GM19025 (cell line): Measurements from ENCODE around the gene PSENEN.
A peak's percentile ranks its signal among the peaks of the same experiment; 100 is the strongest.

ENCODE experiments used
- ATAC-seq: cut with Tn5 transposase; IDR thresholded peaks from one replicate; pipeline ENCODE4 v1.9.1; 2021; ENCODE audit warnings: mild to moderate bottlenecking, low read depth, moderate library complexity; ENCODE audit not compliant: unreplicated experiment

The PSENEN gene

DNA sequence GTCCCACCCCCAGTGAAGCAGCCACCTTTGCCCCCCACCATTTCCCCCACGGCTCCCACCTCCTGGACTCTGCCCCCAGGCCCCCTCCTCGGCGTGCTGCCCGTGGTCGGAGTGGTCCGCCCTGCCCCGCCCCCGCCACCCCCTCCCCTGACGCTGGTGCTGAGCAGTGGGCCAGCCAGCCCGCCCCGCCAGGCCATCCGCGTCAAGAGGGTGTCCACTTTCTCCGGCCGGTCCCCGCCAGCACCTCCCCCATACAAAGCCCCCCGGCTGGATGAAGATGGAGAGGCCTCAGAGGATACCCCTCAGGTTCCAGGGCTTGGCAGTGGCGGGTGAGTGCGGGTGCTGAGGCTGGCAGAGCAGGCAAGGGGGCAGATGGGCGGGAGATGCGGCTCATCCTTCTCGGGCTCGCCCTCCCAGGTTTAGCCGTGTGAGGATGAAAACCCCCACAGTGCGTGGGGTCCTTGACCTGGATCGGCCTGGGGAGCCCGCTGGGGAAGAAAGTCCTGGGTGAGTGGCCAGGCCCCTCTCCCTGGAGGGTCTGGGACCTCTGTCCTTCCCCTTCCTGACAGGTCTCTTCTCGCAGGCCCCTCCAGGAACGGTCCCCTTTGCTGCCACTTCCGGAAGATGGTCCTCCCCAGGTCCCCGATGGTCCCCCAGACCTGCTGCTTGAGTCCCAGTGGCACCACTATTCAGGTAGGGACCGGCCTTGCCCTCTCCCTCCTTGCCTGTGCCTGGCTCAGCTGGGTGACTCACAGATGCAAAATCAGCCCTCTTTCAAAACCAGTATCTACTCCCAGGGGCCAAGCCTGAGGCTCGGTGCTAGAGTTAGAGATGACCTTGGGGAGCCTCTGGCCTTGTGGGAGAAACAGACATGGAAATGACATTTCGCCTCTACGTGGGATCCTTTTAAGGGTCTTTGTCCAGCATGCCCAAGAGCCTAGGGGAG is 12.0 kb upstream of the PSENEN start:
- no peak for ATAC-seq

DNA sequence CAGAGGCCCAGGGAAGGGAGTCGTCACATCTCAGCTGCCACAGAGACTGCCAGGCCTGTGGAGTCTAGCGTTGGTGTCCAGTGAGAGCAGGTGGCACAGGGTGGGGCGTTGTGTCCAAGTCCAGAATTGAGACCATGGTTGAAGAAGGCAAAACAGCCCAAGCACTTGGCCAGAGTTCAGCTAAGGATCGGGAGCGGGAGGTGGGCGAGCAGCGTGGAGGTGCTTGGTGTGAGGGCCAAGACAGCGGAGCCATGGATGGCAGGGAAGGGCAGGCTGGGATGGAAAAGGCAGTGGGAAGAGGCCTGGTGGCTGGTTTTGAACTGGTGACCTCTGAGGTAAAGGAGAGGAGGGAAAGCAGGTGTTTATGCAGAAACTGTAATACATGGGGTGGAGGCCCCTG is 11.2 kb upstream of the PSENEN start:
- no peak for ATAC-seq

DNA sequence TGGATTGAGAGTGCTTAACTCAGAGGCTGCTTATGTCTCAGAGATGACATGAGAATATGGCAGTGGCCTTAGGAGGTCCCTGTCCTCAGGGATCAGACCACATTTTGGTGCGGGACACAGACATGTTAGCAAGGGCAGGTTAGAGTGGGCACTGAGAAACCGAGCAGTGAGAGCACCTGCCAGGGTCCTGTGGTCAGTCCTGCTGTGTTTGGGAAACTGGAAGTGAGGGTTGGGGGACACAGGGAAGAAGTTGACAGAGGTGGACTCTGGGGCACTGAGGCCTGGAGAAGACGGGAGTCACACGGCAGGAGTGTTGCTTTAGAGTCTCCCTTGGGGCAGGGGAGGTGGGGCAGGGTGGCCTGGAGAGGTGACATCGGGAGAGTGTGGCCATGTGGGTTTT is 10.6 kb upstream of the PSENEN start:
- ATAC-seq = no peak

DNA sequence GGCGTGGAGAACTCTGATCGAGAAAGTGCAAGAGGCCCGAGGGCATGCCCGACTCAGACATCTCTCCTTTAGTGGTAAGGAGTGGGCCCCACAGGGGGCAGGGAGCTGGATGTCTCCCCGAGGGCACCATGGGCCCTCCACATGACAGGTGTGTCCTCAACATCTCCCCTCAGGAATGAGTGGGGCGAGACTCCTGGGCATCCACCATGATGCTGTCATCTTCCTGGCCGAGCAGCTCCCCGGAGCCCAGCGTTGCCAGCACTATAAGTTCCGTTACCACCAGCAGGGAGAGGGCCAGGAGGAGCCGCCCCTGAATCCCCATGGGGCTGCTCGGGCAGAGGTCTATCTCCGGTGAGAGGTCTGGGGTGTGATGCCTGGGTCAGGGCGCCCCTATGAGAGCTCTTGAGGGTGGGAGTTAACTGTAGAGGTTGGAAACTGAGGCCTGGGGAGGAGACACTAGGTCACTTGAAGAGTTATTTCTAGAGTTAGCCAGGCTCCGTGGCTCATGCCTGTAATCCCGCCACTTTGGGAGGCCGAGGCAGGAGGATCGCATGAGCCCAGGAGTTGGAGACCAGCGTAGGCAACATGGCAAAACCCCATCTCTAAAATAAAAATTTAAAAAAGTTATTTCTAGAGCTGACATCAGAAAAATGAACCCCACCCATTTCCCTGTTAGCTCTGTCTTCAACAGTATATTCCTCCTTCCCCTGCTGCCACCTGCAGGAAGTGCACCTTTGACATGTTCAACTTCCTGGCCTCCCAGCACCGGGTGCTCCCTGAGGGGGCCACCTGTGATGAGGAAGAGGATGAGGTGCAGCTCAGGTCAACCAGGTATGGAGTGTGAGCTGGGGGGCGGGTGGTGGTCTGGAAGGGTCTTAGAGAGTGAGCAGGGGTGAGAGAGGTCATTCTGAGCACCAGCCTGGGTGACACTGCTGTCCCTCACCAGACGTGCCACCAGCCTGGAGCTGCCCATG is 8.3 kb upstream of the PSENEN start:
- no peak for ATAC-seq

DNA sequence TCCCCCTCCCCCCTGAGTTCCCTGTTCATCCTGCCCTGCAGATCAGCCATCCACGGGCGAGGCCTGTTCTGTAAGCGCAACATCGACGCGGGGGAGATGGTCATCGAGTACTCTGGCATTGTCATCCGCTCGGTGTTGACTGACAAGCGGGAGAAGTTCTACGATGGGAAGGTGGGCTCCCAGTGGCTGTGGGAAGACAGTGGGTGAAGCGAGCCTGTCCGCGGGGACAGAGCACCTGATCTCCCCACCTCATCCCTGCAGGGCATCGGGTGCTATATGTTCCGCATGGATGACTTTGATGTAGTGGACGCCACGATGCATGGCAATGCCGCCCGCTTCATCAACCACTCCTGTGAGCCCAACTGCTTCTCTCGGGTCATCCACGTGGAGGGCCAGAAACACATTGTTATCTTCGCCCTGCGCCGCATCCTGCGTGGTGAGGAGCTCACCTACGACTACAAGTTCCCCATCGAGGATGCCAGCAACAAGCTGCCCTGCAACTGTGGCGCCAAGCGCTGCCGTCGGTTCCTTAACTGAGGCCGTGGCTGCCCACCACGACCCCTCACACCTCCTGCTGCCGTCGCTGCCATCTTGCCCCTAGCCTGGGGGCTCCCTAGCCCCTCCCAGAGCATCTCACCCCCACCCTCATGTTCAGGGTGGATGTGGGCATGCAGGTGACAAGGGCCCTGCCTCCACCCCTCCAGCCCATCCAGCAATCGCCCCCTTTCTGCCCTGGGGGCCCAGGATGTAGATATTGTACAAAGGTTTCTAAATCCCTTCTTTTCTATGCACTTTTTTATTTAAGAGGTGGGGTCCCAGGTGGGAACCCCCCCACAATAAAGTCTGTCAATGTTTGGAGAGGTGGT is 7.2 kb upstream of the PSENEN start:
- no peak for ATAC-seq

DNA sequence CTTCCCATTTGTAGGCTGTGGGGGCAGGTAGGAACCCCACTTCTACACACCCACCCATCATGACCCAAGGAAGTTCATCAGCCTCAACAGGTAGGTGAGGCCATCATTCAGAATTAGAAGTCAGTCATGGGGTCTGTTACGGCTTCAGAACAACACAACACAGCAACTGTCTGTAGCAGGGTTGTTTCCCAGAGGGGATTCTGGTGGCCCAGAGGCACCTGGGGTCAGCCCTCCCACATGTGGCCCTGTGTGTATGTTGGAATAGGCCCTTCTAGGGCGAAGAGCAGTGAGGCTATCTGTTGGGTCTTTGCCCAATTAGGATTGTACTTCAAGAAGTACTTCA is 6.6 kb upstream of the PSENEN start:
- no peak for ATAC-seq

DNA sequence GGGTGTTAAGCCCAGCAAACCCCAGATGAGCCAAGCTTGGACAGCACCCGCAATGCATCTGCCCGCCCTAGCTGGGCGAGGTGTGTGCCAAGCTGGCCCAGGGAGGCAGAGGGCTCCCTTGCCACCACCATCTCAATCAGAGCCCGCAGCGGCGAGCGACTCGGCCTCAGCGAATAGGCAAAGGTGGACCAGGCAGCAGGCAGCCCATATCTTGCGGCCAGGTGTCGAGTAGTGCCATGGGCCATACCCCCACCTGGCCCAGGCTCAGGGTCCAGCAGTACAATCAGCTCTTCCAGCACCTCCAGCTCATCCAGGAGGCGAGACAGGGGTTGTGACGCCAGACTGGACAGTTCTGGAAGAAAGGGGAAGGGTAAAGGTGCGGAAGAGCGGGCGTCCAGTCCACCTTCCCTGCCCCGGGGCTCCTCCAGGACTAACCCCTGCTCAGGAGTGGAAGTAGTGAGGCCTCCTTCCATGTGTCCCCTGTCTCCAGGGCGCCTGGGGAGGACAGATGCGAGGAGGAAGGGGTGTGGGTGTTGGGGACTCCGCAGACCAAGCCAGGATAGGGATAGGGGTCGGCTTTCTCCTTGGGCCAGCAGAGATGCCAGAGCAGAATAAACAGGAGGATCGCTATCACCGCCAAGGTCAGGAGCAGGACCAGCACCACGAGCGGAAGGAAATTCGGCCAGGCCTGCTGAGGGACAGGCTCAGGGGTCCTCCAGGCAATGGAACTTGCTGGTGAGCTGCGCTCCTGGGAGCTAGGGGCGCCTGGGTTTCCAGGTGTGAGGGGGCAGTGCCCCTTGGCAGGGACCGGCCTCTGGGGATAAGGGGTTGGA is 6.0 kb upstream of the PSENEN start:
- ATAC-seq = no peak

DNA sequence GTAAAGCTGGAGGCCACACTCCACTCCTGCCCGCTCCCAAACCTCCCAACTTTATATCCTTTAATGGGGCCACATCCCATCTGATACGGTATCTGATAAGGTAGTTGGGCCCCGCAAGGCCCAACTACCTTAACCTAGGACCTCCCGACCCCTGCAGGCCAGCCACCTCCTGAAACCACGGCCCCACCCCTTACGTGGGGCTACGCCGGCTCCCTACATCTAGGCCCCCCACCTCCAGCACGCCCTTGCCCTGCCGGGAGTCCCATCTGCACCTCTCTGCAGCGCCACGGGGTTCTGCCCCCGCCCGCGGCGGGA is 5.4 kb upstream of the PSENEN start:
- peak; percentile 20 for ATAC-seq

DNA sequence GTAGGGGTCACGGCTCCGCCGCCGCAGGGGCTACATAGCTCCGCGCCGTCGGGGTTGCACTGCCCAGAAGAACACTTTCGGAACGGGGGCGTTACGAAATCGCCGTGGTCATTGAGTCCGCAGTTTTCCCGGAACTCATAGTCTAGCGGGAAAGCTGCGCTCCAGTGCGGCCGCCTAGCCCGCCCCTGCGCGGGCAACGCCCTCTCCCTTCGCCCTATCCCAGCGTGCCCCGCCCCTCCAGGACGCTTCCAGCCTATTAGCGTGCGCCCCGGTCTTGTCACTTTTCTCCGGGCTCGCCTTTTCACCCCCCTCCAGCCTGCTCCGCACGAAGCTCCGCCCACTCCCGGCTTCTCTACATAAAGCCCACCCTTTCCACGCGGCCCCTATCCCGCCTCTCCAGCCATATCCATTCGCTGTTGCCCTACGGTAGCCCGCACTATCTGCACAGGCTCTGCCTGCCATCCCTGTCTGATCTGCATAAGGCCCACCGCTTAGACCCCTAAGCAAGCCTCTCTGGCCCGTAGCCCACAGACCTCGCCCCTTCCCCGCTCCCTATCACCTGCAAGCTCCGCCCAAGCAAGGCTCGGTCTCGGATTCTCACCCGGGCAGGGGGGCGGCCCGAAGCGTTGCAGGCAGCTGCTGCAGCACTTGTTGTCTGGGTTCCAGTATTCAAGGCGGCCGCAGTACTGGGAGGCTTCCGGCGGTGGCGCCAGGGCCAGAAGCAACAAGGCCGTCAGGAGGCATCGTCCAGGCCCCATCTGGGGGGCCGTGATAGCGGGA is 4.8 kb upstream of the PSENEN start:
- peak; percentile 63 for ATAC-seq

DNA sequence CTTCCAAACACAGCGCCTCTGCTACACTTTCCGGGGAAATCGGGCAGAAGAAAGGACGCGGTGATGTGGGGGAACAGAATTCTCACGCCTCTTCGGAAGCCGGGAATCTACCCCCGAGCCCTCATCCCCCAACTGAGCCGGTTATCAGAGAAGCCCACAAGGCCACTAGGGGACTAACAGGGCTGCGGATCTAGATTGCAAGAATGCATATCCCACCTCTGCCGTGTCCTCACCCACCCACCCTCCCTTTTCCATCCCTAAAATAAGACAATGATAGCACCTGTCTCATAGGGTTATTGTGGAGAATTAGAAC is 4.3 kb upstream of the PSENEN start:
- ATAC-seq = no peak

DNA sequence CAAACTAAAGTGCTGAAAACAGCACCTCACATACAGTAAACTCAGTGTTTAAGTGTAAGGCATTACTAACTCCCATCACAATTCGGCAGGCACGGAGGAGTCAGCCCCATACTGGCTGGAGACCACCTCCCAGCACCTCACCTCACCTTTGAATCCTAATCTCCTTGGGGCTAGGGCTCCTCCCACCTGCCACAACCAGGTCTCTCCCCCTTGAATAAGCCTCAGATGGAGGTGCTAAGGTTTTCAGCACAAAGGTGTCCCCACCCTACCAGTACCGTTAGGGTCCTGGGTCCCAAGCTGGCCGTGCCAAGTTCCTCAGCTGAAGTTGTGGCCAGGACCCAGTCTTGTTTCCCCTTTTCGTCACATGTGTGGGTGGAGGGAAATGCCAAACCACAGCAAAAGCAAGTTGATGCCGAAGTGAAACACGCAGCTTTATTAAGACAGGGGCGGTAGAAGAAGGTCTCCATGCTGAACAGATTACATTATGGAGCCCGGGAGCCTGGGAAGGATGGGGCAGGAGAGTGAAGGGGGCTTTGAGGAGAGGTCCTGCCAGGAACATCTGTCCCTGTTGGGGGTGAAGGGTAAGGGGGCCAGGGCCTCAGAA is 3.2 kb upstream of the PSENEN start, which contains the start of gene IGFLR1:
Gene IGFLR1 (minus strand): TSS at position 332 of the 604 bp plus-strand sequence. CDS start 1,272 bp downstream, outside the sequence.
- no peak for ATAC-seq

DNA sequence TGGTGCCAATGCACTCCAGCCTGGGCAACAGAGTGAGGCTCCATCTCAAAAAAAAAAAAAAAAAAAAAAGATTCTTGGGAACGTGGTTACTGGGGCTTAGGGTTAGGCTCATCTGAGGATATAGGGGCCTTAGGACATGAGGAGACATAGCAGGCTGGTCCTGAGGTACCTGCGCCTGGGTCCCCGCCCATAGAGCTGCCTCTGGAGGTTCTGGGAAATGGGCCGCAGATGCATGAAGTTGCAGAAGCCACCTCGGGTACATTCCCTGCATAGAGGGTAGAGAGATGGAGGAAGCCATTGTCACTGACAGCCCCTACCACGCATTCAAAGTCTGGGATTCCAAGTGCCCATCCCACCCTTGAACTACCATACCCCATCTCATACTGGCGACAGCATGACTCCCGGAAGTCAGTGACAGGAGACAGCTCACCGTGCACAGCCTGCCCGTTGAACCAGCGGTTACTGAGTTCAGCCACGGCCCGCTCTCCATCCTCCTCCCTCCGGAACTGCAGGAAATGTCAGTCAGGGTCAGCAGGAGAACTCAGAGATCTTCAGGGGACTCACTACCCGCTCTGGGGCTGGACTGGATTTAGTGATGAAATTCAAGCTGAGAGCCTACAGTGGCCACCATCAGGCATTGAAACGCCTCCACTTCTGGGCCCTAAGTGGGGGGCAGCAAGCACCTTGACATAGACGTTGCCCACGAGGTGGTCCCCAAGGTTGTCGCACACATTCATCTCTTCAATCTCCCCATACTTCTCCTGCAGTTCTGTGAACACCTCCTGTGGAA is 1.6 kb upstream of the PSENEN start:
- no peak for ATAC-seq

DNA sequence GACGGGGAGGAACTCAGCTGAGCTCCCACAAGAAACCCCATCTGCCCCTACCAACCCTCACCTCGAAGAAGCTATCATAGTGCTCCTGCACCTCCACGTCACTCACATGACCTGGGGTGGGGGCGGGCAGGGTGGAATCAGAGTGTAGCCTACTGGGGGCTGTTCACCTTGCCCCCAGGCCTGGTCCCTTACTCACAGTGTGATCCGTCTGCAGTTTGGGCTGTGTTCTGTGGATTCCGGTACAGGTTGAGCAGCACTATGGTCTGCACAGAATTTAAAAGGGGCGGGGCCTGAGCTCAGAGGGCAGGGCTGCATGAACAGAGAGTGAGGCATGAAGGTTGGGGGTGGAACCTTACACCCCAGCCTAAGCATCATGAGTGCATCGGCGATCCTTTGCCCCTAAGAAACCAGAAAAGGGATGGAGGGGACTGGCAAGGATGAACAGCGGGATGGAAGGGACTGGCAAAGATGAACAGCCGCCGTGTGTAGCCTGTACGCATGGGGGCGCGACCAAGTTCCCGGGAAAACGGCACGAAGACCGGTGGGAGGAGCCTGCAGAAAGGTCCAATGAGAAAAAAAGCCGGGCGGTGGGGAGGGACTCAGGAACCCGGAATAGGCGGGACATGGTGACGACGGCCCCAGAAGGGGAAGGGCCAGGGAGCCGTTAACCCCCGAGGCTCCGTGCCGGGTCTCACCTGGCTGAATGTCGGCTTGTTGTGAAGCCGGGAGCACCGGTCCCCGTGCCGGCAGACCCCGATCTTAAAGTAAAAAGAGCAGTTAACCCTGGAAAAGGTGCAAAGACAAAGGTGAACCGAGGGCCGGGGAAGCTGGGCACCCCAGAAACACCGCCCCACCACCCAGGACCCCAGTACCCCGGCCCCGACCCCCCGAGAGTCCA is 772 bp upstream of the PSENEN start:
- ATAC-seq = no peak

DNA sequence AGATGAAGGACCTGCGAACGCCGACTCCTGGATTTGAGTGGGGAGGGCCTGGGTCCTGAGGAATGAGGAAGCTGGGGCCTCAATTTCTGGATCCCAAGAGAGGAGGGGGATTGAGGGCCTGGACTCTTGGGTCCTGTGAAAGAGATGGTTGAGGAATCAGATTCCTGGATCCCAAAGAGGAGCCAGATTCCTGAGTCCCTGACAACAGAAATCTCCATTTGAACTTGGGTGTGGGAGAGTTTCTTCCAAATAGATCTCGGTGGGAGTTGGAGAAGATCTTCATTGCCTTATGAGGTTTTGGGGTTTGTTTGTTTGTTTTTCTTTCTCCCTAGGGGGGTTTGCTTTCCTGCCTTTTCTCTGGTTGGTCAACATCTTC is 624 bp downstream of the PSENEN start:
- ATAC-seq = no peak

DNA sequence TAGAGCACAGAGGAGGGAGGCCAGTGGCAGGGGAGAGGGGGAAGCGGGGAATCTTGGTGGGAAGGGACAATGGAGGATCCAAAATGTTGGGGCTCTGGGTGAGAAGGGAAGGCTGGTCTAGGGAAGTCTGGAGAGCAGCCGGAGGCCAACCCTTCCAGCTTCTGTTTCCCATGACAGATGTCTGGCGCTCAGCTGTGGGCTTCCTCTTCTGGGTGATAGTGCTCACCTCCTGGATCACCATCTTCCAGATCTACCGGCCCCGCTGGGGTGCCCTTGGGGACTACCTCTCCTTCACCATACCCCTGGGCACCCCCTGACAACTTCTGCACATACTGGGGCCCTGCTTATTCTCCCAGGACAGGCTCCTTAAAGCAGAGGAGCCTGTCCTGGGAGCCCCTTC is 1.1 kb downstream of the PSENEN start:
- no peak for ATAC-seq

DNA sequence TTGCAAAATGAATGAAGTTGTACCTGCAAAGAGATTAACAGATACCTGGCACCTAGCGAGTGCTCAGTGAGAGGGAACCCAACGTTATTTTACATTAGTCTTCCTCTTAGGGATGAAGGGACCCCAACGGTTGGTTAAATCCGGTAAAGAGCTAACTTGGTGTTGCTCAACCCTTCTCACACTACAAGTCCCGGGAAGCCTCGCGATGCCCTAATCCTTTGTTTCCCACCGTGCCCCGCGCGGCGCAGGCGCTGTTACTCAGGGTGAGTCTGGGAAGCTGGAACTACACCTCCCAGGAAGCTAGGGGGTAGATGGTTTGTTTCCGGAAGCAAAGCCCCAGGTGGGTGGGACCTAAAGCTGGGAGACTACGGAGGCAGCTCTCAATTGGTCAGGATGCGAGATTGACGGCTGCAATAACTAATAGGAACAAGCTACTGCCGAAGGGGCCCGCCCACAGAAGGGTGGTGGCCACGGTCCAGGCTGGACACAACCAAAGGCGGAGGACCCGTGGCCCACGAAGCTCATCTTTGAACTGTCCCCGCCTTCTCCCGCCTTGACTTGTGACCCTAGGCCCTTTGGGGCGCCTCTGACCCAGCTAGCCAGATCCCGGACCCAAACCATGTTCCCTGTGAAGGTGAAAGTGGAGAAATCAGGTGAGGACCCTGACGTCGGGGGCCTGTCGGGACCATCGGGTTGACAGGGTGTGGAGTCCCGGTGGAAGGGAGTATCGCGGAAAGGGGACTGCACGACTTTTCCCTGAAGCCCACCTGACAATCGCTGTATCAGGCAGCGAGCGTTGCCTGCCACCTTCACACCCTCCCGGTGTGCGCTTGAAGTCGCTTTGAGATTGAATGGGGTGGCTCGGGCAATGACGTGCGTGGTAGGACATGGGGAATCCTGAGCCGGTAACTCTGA is 2.9 kb downstream of the PSENEN start, which contains the start of gene LIN37:
Gene LIN37 (plus strand): TSS at position 471 of the 915 bp plus-strand sequence. CDS start 149 bp downstream, at position 620.
- peak; percentile 72 for ATAC-seq
